Muscle layer of duodenum (tissue), 2 donors: Measurements from ENCODE around the gene FOXJ2.
"Not testable (repeated sequence)": the region's sequence is repeated elsewhere in the genome, so short reads cannot be mapped to it uniquely, and the experiment has no call there.

Experiments
- H3K27ac ChIP-seq: one replicate; pipeline ENCODE4 v1.7.0; 2013; ENCODE audit warnings: mild to moderate bottlenecking, low read length
- H3K27me3 ChIP-seq: one replicate; pipeline ENCODE4 v1.7.0; 2013; ENCODE audit warnings: low read depth, mild to moderate bottlenecking, control low read depth, low read length
- H3K36me3 ChIP-seq, 2 donors: one replicate each; pipeline ENCODE4 v1.7.0; 2013; ENCODE audit warnings: low read length in 2 of 2, control low read depth in 1 of 2, mild to moderate bottlenecking in 1 of 2; ENCODE audit not compliant: insufficient read depth in 2 of 2, control insufficient read depth in 1 of 2
- H3K4me1 ChIP-seq, 2 donors: one replicate each; pipeline ENCODE4 v1.7.0; 2013; ENCODE audit warnings: low read length in 2 of 2, mild to moderate bottlenecking in 2 of 2, control low read depth in 1 of 2, moderate library complexity in 1 of 2; ENCODE audit not compliant: insufficient read depth in 2 of 2, control insufficient read depth in 1 of 2
- H3K4me3 ChIP-seq, 2 donors: one replicate each; pipeline ENCODE4 v1.7.0; 2013; ENCODE audit warnings: low read length in 2 of 2, low read depth in 1 of 2, mild to moderate bottlenecking in 1 of 2
- H3K9me3 ChIP-seq, 2 donors: one replicate each; pipeline ENCODE4 v1.7.0; 2013; ENCODE audit warnings: low read length in 2 of 2, control low read depth in 1 of 2, mild to moderate bottlenecking in 1 of 2; ENCODE audit not compliant: control insufficient read depth in 1 of 2
- donor health status: healthy.

Gene FOXJ2

DNA sequence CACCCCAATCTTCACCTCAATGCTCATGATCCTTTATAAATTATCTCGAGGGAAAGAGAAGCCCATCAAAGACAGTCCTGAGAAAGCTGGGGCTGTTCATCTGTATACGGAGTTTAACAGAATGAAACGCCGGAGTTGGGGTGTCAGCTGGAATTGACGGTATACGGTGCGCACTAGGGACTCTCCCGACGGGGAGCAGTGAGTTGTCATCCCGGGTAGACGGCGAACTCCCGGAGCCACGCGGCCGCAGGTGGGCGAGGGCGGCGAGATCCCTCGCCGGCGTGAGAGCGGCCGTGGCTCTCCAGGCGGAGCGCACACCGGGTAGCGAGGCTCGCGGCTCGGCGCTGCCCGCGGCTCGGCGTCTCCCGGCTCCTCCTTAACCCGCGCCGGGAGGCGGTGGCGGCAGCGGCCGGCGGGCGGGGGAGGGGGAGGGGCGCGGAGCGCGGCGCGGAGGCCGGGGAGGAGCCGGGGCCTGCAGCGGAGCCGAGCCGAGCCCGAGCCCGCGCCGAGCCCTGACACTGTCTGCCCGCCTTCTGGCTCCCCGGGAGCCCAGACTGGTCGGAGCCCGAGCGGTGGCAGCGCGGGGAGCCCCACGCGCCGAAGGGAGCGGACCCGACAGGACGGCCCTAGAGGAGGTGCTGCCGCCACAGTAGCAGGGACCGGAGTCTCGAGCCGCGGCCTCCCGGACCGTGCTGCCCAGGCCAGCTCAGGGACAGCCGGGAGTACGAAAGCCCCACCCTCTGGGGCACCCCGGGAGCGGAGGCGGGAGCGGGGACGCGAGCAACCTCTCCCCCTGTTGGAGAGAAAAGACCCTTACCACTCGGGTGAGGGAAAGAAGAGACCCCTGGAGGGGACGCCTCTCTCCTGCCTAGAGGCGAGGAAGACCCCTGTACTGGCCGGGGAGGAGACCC, at the start of gene FOXJ2:
Gene FOXJ2, plus strand, starts transcription at position 475 of the 911 bp plus-strand sequence. CDS start 7,117 bp downstream, outside the sequence.
- no peaks in the 10 kb centered on the region for H3K27me3 ChIP-seq
- H3K9me3 ChIP-seq: no peaks in the 10 kb centered on the region
- peak within 1 kb of the TSS; percentile 95 for H3K27ac ChIP-seq
- H3K4me1 ChIP-seq: peaks cover 21 to 39% of the 10 kb centered on the region in 2 donors
- H3K4me3 ChIP-seq: peak within 1 kb of the TSS; percentile 80 to 91
- no peaks in the 10 kb centered on the region for H3K36me3 ChIP-seq

DNA sequence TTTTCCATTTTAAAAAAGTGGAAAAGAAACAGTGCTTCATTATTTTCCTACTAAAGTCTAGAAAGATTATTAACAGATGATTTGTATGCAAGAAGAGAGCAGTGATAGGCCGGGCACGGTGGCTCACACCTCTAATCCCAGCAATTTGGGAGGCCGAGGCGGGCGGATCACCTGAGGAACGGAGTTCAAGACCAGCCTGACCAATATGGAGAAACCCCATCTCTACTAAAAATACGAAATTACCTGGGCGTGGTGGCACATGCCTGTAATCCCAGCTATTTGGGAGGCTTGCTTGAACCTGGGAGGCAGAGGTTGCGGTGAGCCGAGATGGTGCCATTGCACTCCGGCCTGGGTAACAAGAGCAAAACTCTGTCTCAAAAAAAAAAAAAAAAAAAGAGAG, 49.5 kb upstream of the FOXJ2 start:
- H3K4me1 ChIP-seq, H3K4me3 ChIP-seq, H3K27me3 ChIP-seq, H3K27ac ChIP-seq, H3K9me3 ChIP-seq, H3K36me3 ChIP-seq: not testable (repeated sequence)

DNA sequence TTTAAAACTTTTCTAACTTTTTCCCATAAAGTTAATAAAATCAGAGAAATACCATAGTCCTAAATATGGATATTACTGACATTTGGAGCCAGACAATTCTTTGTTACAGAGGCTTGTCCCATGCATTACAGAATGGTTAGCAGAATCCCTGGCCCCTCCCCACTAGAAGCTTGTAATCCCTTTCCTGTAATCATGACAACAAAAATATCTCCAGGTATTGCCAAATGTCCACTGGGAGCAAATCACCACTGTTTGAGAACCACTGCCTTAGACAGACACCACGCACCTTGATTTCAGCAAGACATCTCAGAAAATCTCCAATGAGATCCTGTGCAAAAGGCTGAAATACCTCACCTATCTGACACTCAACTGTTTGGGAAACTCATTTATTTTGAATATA, 49.1 kb upstream of the FOXJ2 start:
- H3K27me3 ChIP-seq, H3K4me1 ChIP-seq, H3K27ac ChIP-seq, H3K4me3 ChIP-seq, H3K36me3 ChIP-seq, H3K9me3 ChIP-seq: not testable (repeated sequence)

- Histone ChIP-seq H3K9me3 (no peaks in the 10 kb centered on the region), H3K36me3 (no peaks in the 10 kb centered on the region), H3K4me1 (no peaks in the 10 kb centered on the region), H3K27ac (no peak overlapping the region), H3K4me3 (no peak overlapping the region), H3K27me3 (no peaks in the 10 kb centered on the region)
Measured at GRCh38 chr12:7984900-7985299, 47.6 kb upstream of the FOXJ2 start.

GRCh38 chr12:7985802-7986418, 46.6 kb upstream of the FOXJ2 start:
- Histone ChIP-seq H3K27ac (no peak overlapping the region), H3K27me3 (no peaks in the 10 kb centered on the region), H3K9me3 (no peaks in the 10 kb centered on the region), H3K4me1 (no peaks in the 10 kb centered on the region), H3K4me3 (no peak overlapping the region), H3K36me3 (no peaks in the 10 kb centered on the region)

DNA sequence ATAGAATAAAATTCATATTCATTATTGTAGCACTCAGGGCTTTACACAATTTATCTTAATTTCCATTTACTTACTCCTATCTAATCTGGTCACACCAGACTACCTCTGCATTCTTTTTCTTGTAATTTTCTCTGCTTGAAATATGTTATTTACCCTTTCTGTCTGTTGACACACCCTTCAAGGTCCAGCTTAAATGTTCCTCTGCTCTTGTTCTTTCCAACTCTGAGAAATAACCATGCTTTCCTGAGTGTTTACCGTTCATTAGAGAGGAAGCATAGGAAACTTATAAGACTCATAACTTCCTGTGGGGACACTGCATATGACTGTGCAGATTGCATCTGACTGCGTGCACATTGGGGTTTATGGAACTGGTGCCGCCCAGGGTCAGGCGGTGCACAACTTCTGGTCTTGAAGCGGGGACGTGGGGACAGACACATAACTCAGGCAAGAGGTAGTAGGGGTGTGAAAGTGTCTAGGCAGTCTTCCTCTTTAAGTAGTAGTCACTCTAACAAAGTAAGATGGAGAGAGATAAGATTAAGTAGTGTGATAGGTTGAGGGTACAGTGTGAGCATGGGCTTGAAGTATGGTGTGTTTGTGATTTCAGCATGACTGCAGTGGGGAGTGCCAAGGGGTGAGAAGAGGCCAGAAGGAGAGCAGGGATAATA, 42.6 kb upstream of the FOXJ2 start:
- no peaks in the 10 kb centered on the region for H3K4me1 ChIP-seq
- no peak overlapping the region for H3K4me3 ChIP-seq
- H3K27ac ChIP-seq: no peak overlapping the region
- H3K9me3 ChIP-seq: no peaks in the 10 kb centered on the region
- H3K36me3 ChIP-seq: no peaks in the 10 kb centered on the region
- no peaks in the 10 kb centered on the region for H3K27me3 ChIP-seq

DNA sequence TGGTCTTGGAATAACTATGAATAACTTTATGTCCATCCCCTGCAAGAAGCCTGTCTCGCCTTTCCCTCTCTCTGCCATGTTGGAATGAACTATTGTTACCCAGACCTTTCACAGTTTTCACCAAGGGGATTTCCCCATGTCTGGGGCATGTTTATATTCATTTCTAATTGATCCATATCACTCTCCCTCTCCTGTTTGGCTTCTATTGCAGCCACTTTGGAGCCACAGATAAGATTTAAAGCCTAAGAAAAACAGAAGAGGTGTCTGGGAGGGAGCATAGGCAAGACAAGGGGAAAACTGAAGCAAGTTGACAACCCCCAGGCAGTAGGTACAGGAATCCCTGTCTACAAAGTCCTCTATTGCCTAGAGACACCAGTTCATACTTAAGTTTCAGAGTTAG, 41.0 kb upstream of the FOXJ2 start:
- Histone ChIP-seq H3K9me3 (no peaks in the 10 kb centered on the region), H3K27ac (no peak overlapping the region), H3K4me1 (no peaks in the 10 kb centered on the region)

GRCh38 chr12:7994731-7995205, 37.7 kb upstream of the FOXJ2 start:
- H3K9me3 ChIP-seq: no peaks in the 10 kb centered on the region
- H3K27ac ChIP-seq: peak overlapping the region; percentile 49
- H3K27me3 ChIP-seq: no peaks in the 10 kb centered on the region
- H3K4me1 ChIP-seq: no peaks in the 10 kb centered on the region
- H3K36me3 ChIP-seq: no peaks in the 10 kb centered on the region
- H3K4me3 ChIP-seq: no peak overlapping the region

More for the DNA sequence above, 41.0 kb upstream of the FOXJ2 start:
- Histone ChIP-seq H3K4me3 (no peak overlapping the region), H3K36me3 (no peaks in the 10 kb centered on the region), H3K27me3 (no peaks in the 10 kb centered on the region)

DNA sequence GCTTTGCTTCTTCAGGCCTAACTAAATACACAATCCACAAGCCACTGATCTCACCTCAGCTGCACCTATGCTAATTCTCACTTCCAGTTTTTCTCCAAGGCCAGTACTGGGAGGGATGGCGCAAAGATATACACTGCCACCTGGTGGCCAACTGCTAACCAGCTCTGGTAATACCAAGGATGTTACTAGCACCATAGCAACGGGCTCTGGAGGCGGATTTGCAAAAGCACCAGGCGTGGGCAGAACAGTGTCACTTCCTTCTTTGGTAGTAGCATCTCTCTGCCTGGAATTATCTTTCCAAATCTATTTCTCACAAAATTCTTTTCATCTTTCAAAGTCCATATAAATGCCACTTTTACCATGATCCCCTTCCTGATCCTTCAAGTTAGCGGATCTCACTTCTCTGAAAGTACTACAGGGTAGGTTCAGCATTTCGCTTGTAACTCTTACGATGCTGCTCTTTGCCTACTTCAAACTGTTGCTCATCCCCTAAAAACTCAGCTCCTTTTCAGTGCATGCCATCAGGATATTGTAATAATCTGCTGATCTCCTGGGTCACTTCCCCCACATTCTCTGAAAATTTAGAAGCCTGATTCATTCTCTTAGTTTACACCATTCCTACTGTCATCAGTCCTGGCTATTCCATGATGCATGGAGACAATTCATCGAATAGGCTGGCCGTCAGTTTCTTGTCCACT, 37.1 kb upstream of the FOXJ2 start:
- H3K27ac ChIP-seq: peak overlapping the region; percentile 49

DNA sequence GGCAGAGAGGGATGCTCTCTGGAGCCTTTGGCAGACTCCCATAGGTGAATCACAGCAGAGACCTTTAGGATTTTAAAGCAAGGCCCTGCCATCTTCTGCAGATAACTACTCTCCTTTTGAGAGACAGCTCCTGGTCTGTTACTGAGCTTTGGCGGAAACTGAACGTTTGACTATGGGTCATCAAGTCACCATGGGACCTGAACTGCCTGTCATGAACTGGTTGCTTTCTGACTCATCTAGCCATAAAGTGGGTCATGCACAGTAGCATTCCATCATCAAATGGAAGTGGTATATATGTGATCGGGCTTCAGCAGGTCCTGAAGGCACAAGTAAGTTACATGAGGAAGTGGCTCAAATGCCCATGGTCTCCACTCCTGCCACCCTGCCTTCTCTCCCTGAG, 31.7 kb upstream of the FOXJ2 start:
- not testable (repeated sequence) for H3K27me3 ChIP-seq, H3K36me3 ChIP-seq, H3K4me3 ChIP-seq, H3K4me1 ChIP-seq, H3K27ac ChIP-seq, H3K9me3 ChIP-seq

More for the DNA sequence above, 37.1 kb upstream of the FOXJ2 start:
- H3K4me1 ChIP-seq: no peaks in the 10 kb centered on the region
- no peak overlapping the region for H3K4me3 ChIP-seq
- H3K36me3 ChIP-seq: no peaks in the 10 kb centered on the region
- H3K9me3 ChIP-seq: no peaks in the 10 kb centered on the region
- no peaks in the 10 kb centered on the region for H3K27me3 ChIP-seq

GRCh38 chr12:8001496-8001895, 31.0 kb upstream of the FOXJ2 start:
- H3K4me1 ChIP-seq, H3K4me3 ChIP-seq, H3K9me3 ChIP-seq, H3K36me3 ChIP-seq, H3K27ac ChIP-seq, H3K27me3 ChIP-seq: not testable (repeated sequence)
